HUES64 (cell line): ENCODE measurements around the gene UBE2H. TPM values are rescaled to one million over a fixed set of nuclear protein-coding genes. Genes with fewer than 3 reads are reported as not detected.
A peak's percentile ranks its signal among the peaks of the same experiment; 100 is the strongest.

ENCODE experiments used
- H3K27ac ChIP-seq: 2 replicates; pipeline ENCODE4 v1.7.0; 2013; ENCODE audit warnings: low read depth, low read length, inconsistent platforms
- H3K27me3 ChIP-seq: 2 replicates; pipeline ENCODE4 v1.6.1; 2013; ENCODE audit warnings: mild to moderate bottlenecking, low read length; ENCODE audit not compliant: insufficient read depth
- H3K36me3 ChIP-seq: 2 replicates; pipeline ENCODE4 v1.6.1; 2013; ENCODE audit warnings: mild to moderate bottlenecking, low read length; ENCODE audit not compliant: insufficient read depth
- H3K4me1 ChIP-seq: 2 replicates; pipeline ENCODE4 v1.6.1; 2013; ENCODE audit warnings: mild to moderate bottlenecking, low read length, moderate library complexity; ENCODE audit not compliant: insufficient read depth
- H3K4me3 ChIP-seq: 2 replicates; pipeline ENCODE4 v1.5.1; 2013; ENCODE audit warnings: mild to moderate bottlenecking, low read length, moderate library complexity
- H3K9ac ChIP-seq: 2 replicates; pipeline ENCODE4 v1.6.1; 2013; ENCODE audit warnings: mild to moderate bottlenecking, low read depth, low read length
- H3K9me3 ChIP-seq: 2 replicates; pipeline ENCODE4 v1.6.1; 2013; ENCODE audit warnings: low read depth, low read length; ENCODE audit not compliant: insufficient read depth
- WGBS: fragments of 150-250, 120-280 bp; methylation state at CpG from one replicate; pipeline ENCODE4 v1.1.7; 2013; ENCODE audit warnings: missing lambda C conversion rate; 5-methylcytosine and 5-hydroxymethylcytosine counted together
- polyA plus RNA-seq, 2 experiments: library from polyadenylated mRNA; stranded (reverse); fragments of 50-300 nt; gene quantifications; one replicate each; pipeline ENCODE4 v1.2.3, GENCODE V29; 2013

UBE2H gene
- polyA plus RNA-seq (2013, experiment 1 of 2), result 37.1 TPM
- 42.6 TPM for polyA plus RNA-seq (2013, experiment 2 of 2)

DNA sequence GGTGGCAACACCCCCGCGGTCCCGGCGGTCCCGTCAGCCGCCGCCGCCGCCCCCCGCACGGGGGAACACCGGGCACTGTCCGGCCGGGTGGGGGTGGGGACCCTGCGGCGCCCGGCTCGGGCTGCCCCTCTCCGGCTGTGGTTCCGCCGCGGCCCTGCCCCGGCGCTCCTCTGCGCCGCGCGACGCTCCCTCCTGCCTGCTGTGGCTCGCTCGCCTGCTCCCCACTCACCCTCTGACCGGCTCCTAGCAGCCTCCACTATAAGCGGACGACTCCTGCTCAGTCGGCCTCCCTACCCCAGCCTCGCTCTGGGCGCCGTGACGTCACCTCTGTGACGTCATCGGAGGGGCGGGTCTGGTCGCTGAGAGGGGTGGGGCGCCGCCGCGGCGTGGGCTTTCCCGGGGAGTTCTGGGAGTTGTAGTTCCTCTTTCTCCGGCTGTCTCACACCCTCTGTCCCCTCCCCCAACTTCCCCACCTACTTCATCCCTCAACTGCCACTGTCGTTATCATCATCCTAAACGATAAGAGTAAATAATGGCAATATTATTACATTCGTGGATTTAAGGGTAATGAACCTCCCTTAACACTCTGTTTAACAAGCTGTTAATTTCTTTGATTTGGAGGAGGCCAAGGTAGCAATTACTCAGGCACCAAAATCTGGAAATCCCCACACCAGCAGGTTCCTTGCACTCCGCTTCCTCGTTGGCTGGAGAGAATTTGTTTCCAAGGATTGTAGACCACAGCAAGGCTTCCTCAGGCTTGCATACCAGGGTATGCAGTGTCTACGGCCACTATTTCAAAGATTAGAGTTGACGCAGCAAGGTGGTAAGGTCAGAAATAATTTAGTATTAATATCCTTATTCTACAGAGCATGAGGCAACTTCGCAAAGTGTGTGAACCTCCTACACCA is at the start of gene UBE2H:
Gene UBE2H (minus strand): TSS at position 308 of the 908 bp plus-strand sequence. CDS start 405 bp downstream, outside the sequence.
- peak within 1 kb of the TSS; percentile 92 for H3K9ac ChIP-seq
- H3K36me3 ChIP-seq, result no peaks in the 10 kb centered on the region
- no peaks in the 10 kb centered on the region for H3K27me3 ChIP-seq
- peak within 1 kb of the TSS; percentile 92 for H3K4me3 ChIP-seq
- H3K9me3 ChIP-seq, result no peaks in the 10 kb centered on the region
- peaks cover 12% of the 10 kb centered on the region for H3K4me1 ChIP-seq
- peak within 1 kb of the TSS; percentile 96 for H3K27ac ChIP-seq
- 5% methylated on average over 55 of the region's 58 CpGs for WGBS

DNA sequence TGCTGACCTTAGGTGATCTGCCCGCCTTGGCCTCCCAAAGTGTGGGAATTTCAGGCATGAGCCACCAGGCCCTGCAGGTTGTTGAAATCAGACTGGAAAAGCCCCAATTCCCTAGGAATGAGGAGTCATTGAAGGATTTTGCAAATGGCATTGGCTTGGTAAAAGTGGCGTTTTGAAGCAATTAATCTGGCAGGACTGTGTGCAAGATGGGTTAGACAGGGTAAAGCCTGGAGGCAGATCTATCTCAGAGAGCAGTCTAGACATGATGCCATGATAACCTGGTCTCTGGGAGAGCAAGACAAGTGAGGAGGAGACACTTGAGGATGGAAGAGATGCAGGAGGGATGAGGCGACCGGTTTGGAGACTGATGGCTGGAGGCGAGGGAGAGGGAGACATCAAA is 45.7 kb upstream of the UBE2H start:
- no peaks in the 10 kb centered on the region for H3K9me3 ChIP-seq
- 92% methylated on average over 5 of the region's 5 CpGs for WGBS
- H3K36me3 ChIP-seq, result no peaks in the 10 kb centered on the region
- H3K9ac ChIP-seq, result no peak overlapping the region
- H3K27ac ChIP-seq, result no peak overlapping the region
- no peaks in the 10 kb centered on the region for H3K4me1 ChIP-seq
- H3K27me3 ChIP-seq, result no peaks in the 10 kb centered on the region
- H3K4me3 ChIP-seq, result no peak overlapping the region

DNA sequence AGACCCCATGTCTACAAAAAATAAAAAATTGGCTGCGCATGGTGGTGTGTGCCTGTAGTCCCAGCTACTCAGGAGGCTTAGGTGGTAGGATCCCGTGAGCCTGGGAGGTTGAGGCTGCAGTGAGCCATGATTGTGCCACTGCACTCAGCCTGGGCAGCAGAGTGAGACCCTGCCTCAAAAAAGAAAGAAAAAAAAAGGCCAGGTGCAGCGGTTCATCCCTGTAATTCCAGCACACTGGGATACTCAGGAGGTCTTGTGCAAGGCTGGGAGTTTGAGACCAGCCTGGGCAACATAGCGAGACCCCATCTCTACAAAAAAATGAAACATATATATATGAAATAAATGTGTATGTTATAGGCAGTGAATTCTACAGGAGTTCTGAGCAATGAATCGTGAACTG is 44.5 kb upstream of the UBE2H start:
- Histone ChIP-seq H3K27me3 (no peaks in the 10 kb centered on the region), H3K9me3 (no peaks in the 10 kb centered on the region), H3K27ac (no peak overlapping the region), H3K9ac (no peak overlapping the region), H3K36me3 (no peaks in the 10 kb centered on the region), H3K4me3 (no peak overlapping the region), H3K4me1 (no peaks in the 10 kb centered on the region)
- WGBS, result 68% methylated on average over 4 of the region's 5 CpGs

DNA sequence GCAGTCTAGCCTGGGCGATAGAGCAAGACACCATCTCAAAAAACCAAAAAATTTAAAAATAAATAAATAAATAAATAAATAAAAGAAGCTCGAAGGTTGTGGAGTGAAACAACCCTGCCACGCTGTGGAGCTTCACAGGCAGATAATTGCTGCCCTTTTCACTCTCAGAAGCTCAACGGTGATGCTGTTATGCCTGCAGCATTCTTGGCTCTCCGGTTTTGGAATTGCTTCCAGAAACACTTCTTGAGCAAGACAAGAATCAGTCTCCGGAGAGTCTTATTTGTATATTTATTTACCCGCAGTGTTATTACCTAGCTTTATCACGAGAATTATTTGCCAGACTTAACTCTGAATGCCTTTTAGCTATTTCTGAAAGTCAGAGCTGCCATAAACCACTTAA is 40.5 kb upstream of the UBE2H start:
- Histone ChIP-seq H3K4me3 (no peak overlapping the region), H3K4me1 (no peaks in the 10 kb centered on the region), H3K9me3 (no peaks in the 10 kb centered on the region), H3K9ac (no peak overlapping the region), H3K36me3 (no peaks in the 10 kb centered on the region), H3K27me3 (no peaks in the 10 kb centered on the region), H3K27ac (no peak overlapping the region)
- 90% methylated on average over 7 of the region's 8 CpGs for WGBS

DNA sequence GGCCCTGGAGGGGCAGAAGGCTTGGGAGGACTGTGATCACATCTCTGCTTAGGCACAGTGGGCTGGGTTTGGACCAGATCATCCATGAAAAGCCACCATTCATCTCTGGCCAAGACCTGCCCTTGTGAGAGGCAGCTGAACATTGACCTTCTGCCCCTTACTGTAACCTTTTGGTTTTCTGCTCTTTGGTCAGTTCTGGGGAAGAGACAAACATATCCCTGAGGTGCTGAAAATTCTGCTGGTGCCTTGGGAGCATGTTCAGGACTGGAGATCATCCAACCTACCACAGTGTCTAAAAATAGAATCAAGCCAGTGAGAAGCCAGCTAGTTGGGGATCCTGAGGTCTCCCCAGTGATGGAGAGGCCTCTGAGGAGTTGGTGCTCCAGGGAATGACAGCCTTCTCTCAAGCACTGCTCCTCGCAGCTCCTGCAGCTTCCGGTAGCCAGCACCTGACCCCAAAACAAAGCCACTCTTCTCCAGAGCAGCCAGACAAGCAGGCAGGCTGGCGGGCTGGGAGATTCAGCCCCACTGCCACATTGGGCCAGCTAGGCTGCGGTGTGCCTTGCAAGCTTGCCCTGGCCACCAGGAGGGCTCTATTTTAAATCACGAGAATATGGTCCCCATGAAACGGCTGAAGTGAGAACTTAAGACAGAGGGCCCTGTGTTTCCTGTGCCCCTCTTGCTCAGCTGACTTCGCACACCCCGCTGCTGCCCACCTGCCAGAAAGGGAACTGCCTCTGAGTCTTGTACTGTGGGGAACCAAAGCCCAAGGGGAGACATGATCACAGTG is 37.8 kb upstream of the UBE2H start:
- no peaks in the 10 kb centered on the region for H3K27me3 ChIP-seq
- no peaks in the 10 kb centered on the region for H3K9me3 ChIP-seq
- no peaks in the 10 kb centered on the region for H3K36me3 ChIP-seq
- WGBS, result 88% methylated on average over 8 of the region's 8 CpGs
- no peaks in the 10 kb centered on the region for H3K4me1 ChIP-seq
- no peak overlapping the region for H3K9ac ChIP-seq
- H3K4me3 ChIP-seq, result no peak overlapping the region
- no peak overlapping the region for H3K27ac ChIP-seq

DNA sequence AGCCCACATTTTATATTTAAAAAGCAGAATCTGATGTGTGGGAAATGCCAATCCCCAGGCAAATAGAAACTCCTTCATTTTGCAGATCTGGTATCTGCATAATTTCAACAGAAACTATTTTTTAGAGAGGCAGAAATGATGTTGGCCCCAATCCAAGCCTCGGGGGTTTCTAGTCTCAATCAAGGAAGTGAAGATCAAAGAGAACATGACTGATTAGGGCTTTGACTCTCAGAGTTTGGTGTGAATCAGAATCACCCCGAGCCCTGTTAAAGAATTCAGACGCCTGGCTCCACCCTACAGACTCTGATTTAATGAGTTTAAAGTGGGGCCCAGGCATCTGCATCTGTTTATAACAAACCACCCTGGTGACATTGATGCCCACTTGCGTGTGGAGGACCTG is 36.7 kb upstream of the UBE2H start:
- Histone ChIP-seq H3K4me3 (no peak overlapping the region), H3K4me1 (no peaks in the 10 kb centered on the region), H3K9ac (no peak overlapping the region), H3K27me3 (no peaks in the 10 kb centered on the region), H3K27ac (no peak overlapping the region), H3K9me3 (no peaks in the 10 kb centered on the region), H3K36me3 (no peaks in the 10 kb centered on the region)
- 61% methylated on average over 4 of the region's 4 CpGs for WGBS

DNA sequence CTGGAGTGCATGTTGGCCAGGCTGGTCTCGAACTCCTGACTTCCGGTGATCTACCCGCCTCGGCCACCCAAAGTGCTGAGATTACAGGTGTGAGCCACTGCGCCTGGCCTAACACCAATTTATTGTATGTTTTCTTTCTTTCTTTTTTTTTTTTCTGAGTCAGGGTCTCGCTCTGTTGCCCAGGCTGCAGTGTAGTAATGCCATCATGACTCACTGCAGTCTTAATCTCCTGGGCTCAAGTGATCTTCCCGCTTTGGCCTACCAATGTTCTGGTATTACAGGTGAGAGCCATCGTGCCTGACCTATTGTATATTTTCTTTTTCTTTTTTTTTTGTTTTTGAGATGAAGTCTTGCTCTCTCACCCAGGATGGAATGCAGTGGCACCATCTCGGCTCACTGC is 33.8 kb upstream of the UBE2H start:
- H3K36me3 ChIP-seq, result no peaks in the 10 kb centered on the region
- H3K9me3 ChIP-seq, result no peaks in the 10 kb centered on the region
- H3K27ac ChIP-seq, result no peak overlapping the region
- no peak overlapping the region for H3K9ac ChIP-seq
- H3K27me3 ChIP-seq, result no peaks in the 10 kb centered on the region
- no peaks in the 10 kb centered on the region for H3K4me1 ChIP-seq
- H3K4me3 ChIP-seq, result no peak overlapping the region
- 97% methylated on average over 9 of the region's 9 CpGs for WGBS

DNA sequence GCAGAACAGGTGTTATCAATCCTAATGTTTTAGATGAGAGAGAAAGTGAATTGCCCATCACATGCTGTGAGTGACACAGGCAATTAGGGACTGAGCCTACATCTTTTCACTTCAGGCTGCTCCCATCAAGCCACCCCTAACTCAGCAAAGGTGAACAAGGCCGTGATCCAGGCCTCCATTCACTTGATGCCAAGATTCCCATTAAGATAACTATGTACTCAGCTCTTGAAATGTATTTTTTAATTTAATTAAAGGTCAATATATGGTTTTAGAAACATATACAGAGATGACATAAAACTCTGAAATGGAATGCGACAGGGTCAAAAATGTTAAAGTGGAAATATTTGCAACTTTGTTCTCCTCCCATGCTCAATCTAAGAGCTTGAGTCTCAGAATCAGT is 27.9 kb upstream of the UBE2H start:
- Histone ChIP-seq H3K9me3 (no peaks in the 10 kb centered on the region), H3K27me3 (no peaks in the 10 kb centered on the region), H3K9ac (no peak overlapping the region), H3K4me1 (no peaks in the 10 kb centered on the region), H3K27ac (no peak overlapping the region), H3K4me3 (no peak overlapping the region), H3K36me3 (no peaks in the 10 kb centered on the region)
- 90% methylated on average over 2 of the region's 2 CpGs for WGBS

DNA sequence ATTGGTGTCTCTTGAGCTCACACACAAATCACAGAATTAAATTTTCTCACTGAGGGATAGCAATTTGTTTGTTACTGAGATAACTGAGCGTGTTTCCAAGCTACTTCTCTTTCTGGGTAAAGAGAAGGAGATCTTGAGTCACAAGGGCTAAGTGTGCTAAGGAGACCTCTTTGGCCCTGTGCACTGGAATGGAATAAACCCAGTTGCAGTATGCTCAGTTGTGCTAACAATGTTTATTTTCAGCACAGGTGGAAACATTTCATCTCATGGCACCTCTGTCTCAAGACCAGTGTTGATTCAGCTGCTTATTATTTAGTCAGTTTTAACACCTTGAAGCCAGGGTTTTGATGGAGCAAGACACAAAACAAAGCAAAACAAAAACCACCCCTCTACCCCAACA is 22.5 kb upstream of the UBE2H start:
- H3K4me3 ChIP-seq, result no peak overlapping the region
- no peaks in the 10 kb centered on the region for H3K4me1 ChIP-seq
- no peaks in the 10 kb centered on the region for H3K36me3 ChIP-seq
- H3K27ac ChIP-seq, result no peak overlapping the region
- no peaks in the 10 kb centered on the region for H3K27me3 ChIP-seq
- H3K9me3 ChIP-seq, result no peaks in the 10 kb centered on the region
- H3K9ac ChIP-seq, result no peak overlapping the region
- 93% methylated on average over 1 of the region's 1 CpG for WGBS

DNA sequence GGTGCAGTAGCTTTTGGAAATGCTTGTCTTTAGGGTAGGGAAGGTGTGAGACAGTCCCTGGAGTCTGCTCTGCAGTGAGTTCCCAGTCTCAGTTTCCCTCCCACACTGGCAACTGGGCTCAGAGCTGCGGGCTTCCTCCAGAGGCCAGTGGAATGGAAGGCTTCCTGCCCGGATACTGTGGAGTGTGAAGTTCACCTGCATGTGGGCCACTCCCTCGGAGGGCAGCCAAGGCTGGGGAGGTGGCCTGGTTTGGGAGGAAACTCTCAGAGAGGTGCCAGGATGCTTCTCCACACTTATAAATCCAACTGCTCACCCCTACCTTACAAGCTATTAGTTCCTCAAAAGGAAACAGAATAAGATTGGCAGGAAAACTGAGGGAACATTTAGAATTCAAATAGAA is 18.1 kb upstream of the UBE2H start:
- 81% methylated on average over 2 of the region's 3 CpGs for WGBS
- Histone ChIP-seq H3K27ac (no peak overlapping the region), H3K36me3 (no peaks in the 10 kb centered on the region), H3K4me1 (peaks cover 11% of the 10 kb centered on the region), H3K27me3 (no peaks in the 10 kb centered on the region), H3K4me3 (no peak overlapping the region), H3K9ac (no peak overlapping the region), H3K9me3 (no peaks in the 10 kb centered on the region)

DNA sequence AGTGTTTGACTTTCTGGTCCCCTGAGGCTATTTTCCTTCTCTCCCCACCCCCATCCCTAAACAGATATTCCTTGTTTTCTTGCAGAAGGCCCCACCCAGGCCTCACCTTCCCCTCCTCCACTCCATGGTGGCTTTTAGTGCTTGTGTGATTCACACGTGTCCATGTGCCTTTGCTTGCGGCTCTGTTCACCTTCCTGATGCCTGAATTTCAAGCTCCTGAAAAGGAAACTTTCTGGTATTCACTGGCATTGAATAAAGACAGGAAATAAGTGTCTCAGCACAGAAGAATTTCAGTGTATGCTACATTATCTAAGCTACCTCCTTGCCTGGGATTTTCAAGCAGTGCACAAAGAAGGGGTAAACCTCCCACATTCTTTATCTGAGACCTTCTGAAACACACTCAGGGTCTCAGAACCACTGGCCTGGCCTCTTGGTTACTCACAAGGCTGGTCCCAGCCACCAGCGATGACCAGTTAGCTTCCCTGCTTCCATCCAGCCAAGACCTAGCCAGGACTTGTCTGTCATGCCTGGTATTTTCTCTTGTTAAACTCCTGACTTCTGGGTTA is 17.2 kb upstream of the UBE2H start:
- Histone ChIP-seq H3K4me3 (no peak overlapping the region), H3K4me1 (peaks cover 11% of the 10 kb centered on the region), H3K27ac (peak overlapping the region; percentile 42), H3K36me3 (no peaks in the 10 kb centered on the region), H3K9ac (peak overlapping the region; percentile 8; the same call in 1 of the 2 replicates), H3K9me3 (no peaks in the 10 kb centered on the region), H3K27me3 (no peaks in the 10 kb centered on the region)
- 55% methylated on average over 3 of the region's 3 CpGs for WGBS
